ENCODE data around the gene KRTAP4-7.
A peak's percentile ranks its signal among the peaks of the same experiment; 100 is the strongest.

- TF ChIP-seq CTCF (conservative IDR thresholded peaks at IDR 0.05; ENCODE audit: low read depth, low read length) (no peak), MAZ (IDR thresholded peaks at IDR 0.05; ENCODE audit: borderline replicate concordance, low read depth, low read length) (no peak), CEBPB (IDR thresholded peaks at IDR 0.05; ENCODE audit: low read depth, low read length) (peak; percentile 99), SMC3 (IDR thresholded peaks at IDR 0.05; ENCODE audit: low read depth, low read length) (no peak), POLR2A (IDR thresholded peaks at IDR 0.05; ENCODE audit: low read depth, low read length) (no peak), CHD1 (IDR thresholded peaks at IDR 0.05; ENCODE audit: low read depth, low read length) (no peak; the same call in 1 of the 2 replicates), USF2 (IDR thresholded peaks at IDR 0.05; ENCODE audit: low read depth, low read length) (peak; percentile 17; the same call in 1 of the 2 replicates), RAD21 (IDR thresholded peaks at IDR 0.05; ENCODE audit: low read length) (peak; percentile 22), ELK1 (IDR thresholded peaks at IDR 0.05; ENCODE audit: borderline replicate concordance, low read depth, low read length) (no peak), RCOR1 (IDR thresholded peaks at IDR 0.05; ENCODE audit: insufficient replicate concordance, low read length) (peak; percentile 59)
These were observed 17.9 kb upstream of the KRTAP4-7 start, which contains the start of gene KRTAP2-4 for GRCh38 chr17:41065829-41066624.
